PC-3 (cell line): ENCODE measurements around the gene MAFF.

ENCODE experiments used
- EZH2 ChIP-seq: fragments of 300-600 bp; sonication (generic); IDR thresholded peaks from one replicate; pipeline ENCODE4 v1.6.1; 2017; ENCODE audit warnings: antibody characterized with exemption, mild to moderate bottlenecking, low read length; ENCODE audit not compliant: unreplicated experiment
- TF ChIP-seq, protein P1 (sequence below): fragments of 300-600 bp; sonication (generic); conservative IDR thresholded peaks from 2 replicates; pipeline ENCODE4 v1.5.1; 2017; ENCODE audit warnings: antibody characterized with exemption, low read depth, mild to moderate bottlenecking, low read length

GRCh38 chr22:38191731-38192474 is 9.9 kb upstream of the MAFF start:
- TF ChIP-seq, protein P1, sequence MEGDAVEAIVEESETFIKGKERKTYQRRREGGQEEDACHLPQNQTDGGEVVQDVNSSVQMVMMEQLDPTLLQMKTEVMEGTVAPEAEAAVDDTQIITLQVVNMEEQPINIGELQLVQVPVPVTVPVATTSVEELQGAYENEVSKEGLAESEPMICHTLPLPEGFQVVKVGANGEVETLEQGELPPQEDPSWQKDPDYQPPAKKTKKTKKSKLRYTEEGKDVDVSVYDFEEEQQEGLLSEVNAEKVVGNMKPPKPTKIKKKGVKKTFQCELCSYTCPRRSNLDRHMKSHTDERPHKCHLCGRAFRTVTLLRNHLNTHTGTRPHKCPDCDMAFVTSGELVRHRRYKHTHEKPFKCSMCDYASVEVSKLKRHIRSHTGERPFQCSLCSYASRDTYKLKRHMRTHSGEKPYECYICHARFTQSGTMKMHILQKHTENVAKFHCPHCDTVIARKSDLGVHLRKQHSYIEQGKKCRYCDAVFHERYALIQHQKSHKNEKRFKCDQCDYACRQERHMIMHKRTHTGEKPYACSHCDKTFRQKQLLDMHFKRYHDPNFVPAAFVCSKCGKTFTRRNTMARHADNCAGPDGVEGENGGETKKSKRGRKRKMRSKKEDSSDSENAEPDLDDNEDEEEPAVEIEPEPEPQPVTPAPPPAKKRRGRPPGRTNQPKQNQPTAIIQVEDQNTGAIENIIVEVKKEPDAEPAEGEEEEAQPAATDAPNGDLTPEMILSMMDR = no peak
- TF ChIP-seq EZH2 = no peak
